PC-3 (cell line): ENCODE measurements around the gene DGUOK. TPM values are rescaled to one million over a fixed set of nuclear protein-coding genes. Genes with fewer than 3 reads are reported as not detected.

ENCODE experiments used
- ATAC-seq: fragments of 200-7000 bp; cut with Tn5 transposase; 2 replicates; pipeline ENCODE4 v1.9.1; 2020; ENCODE audit warnings: mild to moderate bottlenecking, moderate library complexity
- BruUV-seq: library from RNA; stranded (reverse); fragments of 400-500 nt; replicated peaks from 2 replicates; lab custom pipeline; 2021; lab: Mats Ljungman, UMichigan
- CTCF ChIA-PET: fragments of 300-600 bp; sonication (Branson Sonifier 250); formaldehyde crosslinking; loops from one replicate; lab custom pipeline; 2022; ENCODE audit warnings: antibody characterized with exemption; lab: Charles Lee
- POLR2A ChIA-PET: fragments of 300-600 bp; sonication (Branson Sonifier 250); formaldehyde crosslinking; loops from one replicate; lab custom pipeline; 2022; ENCODE audit warnings: antibody characterized with exemption; ENCODE audit not compliant: unreplicated experiment; lab: Charles Lee
- DNase-seq: peaks from one replicate; pipeline ENCODE4 v3.0.0-alpha.2; 2015
- H2AFZ ChIP-seq: fragments of 300-600 bp; sonication (generic); 2 replicates; pipeline ENCODE4 v1.6.0; 2016; ENCODE audit warnings: antibody characterized with exemption, low read length
- H3F3A ChIP-seq: fragments of 300-600 bp; sonication (generic); one replicate; pipeline ENCODE4 v1.6.0; 2017; ENCODE audit warnings: antibody characterized with exemption, low read length, control low read depth, mild to moderate bottlenecking; ENCODE audit not compliant: unreplicated experiment
- H3K27ac ChIP-seq: fragments of 300-600 bp; sonication (generic); 2 replicates; pipeline ENCODE4 v1.5.1; 2016; ENCODE audit warnings: mild to moderate bottlenecking, low read length
- H3K27me3 ChIP-seq: fragments of 300-600 bp; sonication (generic); 2 replicates; pipeline ENCODE4 v1.6.1; 2016; ENCODE audit warnings: low read length, mixed read lengths
- H3K36me3 ChIP-seq: fragments of 300-600 bp; sonication (generic); 2 replicates; pipeline ENCODE4 v1.6.1; 2016; ENCODE audit warnings: low read depth, mixed run types, low read length, mixed read lengths
- H3K4me1 ChIP-seq: fragments of 300-600 bp; sonication (generic); 2 replicates; pipeline ENCODE4 v1.5.1; 2016; ENCODE audit warnings: low read length; ENCODE audit not compliant: insufficient read depth
- H3K4me2 ChIP-seq: fragments of 300-600 bp; sonication (generic); 2 replicates; pipeline ENCODE4 v1.6.0; 2016; ENCODE audit warnings: low read length
- H3K4me3 ChIP-seq: fragments of 300-600 bp; sonication (generic); 2 replicates; pipeline ENCODE4 v1.5.1; 2016; ENCODE audit warnings: mild to moderate bottlenecking, low read length, mixed read lengths
- H3K79me2 ChIP-seq: fragments of 300-600 bp; sonication (generic); 2 replicates; pipeline ENCODE4 v1.6.1; 2017; ENCODE audit warnings: low read length, mixed read lengths
- H3K9ac ChIP-seq: fragments of 300-600 bp; sonication (generic); 2 replicates; pipeline ENCODE4 v1.6.0; 2016; ENCODE audit warnings: mild to moderate bottlenecking, low read length
- H3K9me2 ChIP-seq: fragments of 300-600 bp; sonication (generic); replicated peaks from 2 replicates; pipeline ENCODE4 v1.6.1; 2016; ENCODE audit warnings: mixed run types, low read length, mixed read lengths
- H3K9me3 ChIP-seq: fragments of 300-600 bp; sonication (generic); 2 replicates; pipeline ENCODE4 v1.6.1; 2016; ENCODE audit warnings: low read length, mixed read lengths
- H4K20me1 ChIP-seq: fragments of 300-600 bp; sonication (generic); 2 replicates; pipeline ENCODE4 v1.6.1; 2016; ENCODE audit warnings: low read length, mixed read lengths
- EZH2 ChIP-seq: fragments of 300-600 bp; sonication (generic); IDR thresholded peaks from one replicate; pipeline ENCODE4 v1.6.1; 2017; ENCODE audit warnings: antibody characterized with exemption, mild to moderate bottlenecking, low read length; ENCODE audit not compliant: unreplicated experiment
- EZH2phosphoT487 ChIP-seq: fragments of 300-600 bp; sonication (generic); IDR thresholded peaks from 2 replicates; pipeline ENCODE4 v1.6.1; 2018; ENCODE audit warnings: mild to moderate bottlenecking, antibody characterized with exemption, low read length, borderline replicate concordance
- intact Hi-C: fragments of 100-400 bp; cut with micrococcal nuclease; formaldehyde crosslinking; loops from 2 replicates; pipeline ENCODE4 v1.9.0; 2023
- total RNA-seq: library from RNA; depleted of rRNA; stranded (reverse); fragments of >200 nt; gene quantifications from 2 replicates; pipeline ENCODE4 v1.2.3, GENCODE V29; 2014
- TF ChIP-seq, protein P1 (sequence below): fragments of 300-600 bp; sonication (generic); conservative IDR thresholded peaks from 2 replicates; pipeline ENCODE4 v1.5.1; 2017; ENCODE audit warnings: antibody characterized with exemption, low read depth, mild to moderate bottlenecking, low read length

The DGUOK gene
- total RNA-seq, 1 experiment from 2014 or later = 61.3 TPM

DNA sequence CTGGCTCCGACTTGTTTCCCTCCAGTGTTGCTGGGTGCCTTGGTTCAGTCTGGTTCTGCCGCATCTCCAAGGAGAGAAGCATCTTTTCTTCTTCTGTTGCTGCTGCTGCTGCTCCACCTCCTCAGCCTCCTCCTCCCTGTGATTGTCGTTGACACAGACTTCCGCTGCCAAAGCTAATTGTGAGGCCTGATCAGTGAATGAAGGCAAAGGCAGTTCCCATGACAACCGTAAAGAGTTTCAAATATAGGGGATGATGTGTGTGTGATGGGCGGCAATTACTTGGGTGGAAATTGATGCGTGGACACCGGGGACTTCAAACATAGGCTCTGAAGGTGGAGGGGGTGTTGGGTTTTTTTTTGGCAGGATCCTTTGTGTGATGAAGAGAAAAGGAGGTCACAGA is 71.8 kb downstream of the DGUOK start:
- Histone ChIP-seq H3K4me3 (no peak overlapping the region), H3K27ac (no peak overlapping the region), H3K27me3 (no peaks in the 10 kb centered on the region), H3K36me3 (no peaks in the 10 kb centered on the region), H2AFZ (no peak overlapping the region), H4K20me1 (peaks cover 53% of the 10 kb centered on the region), H3F3A (no peaks in the 10 kb centered on the region), H3K9me2 (no peaks in the 10 kb centered on the region), H3K9me3 (no peaks in the 10 kb centered on the region), H3K79me2 (peaks cover 90% of the 10 kb centered on the region), H3K4me1 (peaks cover 35% of the 10 kb centered on the region), H3K4me2 (no peak overlapping the region), H3K9ac (no peak overlapping the region)
- no peak for ATAC-seq
- ChIA-PET CTCF (no interaction called here), POLR2A (no interaction called here)
- TF ChIP-seq EZH2 (no peak), EZH2phosphoT487 (no peak)
- TF ChIP-seq, protein P1, sequence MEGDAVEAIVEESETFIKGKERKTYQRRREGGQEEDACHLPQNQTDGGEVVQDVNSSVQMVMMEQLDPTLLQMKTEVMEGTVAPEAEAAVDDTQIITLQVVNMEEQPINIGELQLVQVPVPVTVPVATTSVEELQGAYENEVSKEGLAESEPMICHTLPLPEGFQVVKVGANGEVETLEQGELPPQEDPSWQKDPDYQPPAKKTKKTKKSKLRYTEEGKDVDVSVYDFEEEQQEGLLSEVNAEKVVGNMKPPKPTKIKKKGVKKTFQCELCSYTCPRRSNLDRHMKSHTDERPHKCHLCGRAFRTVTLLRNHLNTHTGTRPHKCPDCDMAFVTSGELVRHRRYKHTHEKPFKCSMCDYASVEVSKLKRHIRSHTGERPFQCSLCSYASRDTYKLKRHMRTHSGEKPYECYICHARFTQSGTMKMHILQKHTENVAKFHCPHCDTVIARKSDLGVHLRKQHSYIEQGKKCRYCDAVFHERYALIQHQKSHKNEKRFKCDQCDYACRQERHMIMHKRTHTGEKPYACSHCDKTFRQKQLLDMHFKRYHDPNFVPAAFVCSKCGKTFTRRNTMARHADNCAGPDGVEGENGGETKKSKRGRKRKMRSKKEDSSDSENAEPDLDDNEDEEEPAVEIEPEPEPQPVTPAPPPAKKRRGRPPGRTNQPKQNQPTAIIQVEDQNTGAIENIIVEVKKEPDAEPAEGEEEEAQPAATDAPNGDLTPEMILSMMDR = no peak
- no TSS peak for BruUV-seq
- no peak for DNase-seq
- intact Hi-C loops = no loop called here

DNA sequence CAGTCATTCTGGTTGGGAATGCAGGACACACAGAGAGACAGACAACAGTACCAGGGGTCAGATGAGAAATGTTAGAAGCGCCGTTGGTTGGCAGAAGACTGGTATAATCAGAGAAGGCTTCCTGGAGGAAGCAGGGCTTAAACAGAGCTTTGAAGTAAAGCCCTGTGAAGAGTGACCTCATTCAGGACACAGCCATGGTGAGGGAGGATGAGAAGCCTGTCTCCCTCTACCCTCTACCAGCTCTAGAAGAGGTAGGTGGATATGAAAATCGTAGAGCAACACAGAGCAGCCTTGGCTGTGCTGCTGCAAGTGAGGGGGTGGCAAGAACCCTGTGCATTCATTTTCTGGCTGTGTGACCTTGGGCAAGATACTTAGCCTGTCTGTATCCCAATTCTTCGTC is 72.3 kb downstream of the DGUOK start:
- ATAC-seq = no peak
- Histone ChIP-seq H3K79me2 (peaks cover 90% of the 10 kb centered on the region), H3K27me3 (no peaks in the 10 kb centered on the region)

DNA sequence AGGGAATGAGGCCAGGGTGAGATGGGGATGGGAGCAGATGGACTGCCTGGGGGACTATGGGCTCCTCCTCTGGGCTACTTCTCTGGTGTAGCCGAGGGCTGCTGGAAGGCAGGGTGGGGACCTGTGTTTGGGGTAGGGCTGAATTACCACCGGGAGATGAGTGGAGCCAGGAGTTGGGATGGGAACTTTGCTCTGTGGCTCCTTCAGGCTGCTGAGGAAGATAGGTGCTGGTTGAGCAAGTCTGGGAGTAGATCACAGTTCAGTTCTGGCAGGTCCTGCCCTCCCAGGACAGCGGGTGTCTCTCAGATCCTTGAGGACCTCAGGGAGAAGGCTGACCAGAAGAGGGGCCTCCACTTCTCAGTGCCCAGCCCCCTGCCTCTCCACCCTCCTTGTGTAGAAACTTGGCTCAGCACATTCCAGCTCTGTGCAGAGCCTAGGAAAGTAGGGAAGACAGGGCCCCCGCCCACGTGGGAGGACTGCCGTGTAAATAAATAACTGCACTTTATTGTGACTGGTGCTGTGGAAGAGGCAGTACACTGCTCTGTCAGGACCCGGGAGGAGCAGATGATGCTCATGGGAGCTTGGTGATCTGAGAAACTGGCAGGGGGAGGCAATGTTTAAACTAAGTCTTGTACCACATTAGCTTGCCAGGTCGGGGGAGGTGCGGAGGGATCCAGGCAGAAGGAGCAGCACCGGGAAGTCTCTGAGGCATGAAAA is 73.4 kb downstream of the DGUOK start:
- Histone ChIP-seq H3K9me2 (no peaks in the 10 kb centered on the region), H2AFZ (no peak overlapping the region), H3K27ac (no peak overlapping the region), H3K9me3 (no peaks in the 10 kb centered on the region), H3K4me2 (no peak overlapping the region), H3K27me3 (no peaks in the 10 kb centered on the region), H3K9ac (no peak overlapping the region), H3K4me3 (no peak overlapping the region), H3F3A (no peaks in the 10 kb centered on the region), H3K36me3 (no peaks in the 10 kb centered on the region), H4K20me1 (peaks cover 57% of the 10 kb centered on the region), H3K79me2 (peaks cover 90% of the 10 kb centered on the region), H3K4me1 (peaks cover 38% of the 10 kb centered on the region)
- intact Hi-C loops = no loop called here
- no TSS peak for BruUV-seq
- ChIA-PET POLR2A (no interaction called here), CTCF (no interaction called here)
- ATAC-seq (peak; percentile 23), DNase-seq (peak; percentile 26)
- TF ChIP-seq EZH2 (no peak), EZH2phosphoT487 (no peak)
- TF ChIP-seq, protein P1 = no peak

More for the DNA sequence above, 72.3 kb downstream of the DGUOK start:
- Histone ChIP-seq H3K4me3 (no peak overlapping the region), H3K9me2 (no peaks in the 10 kb centered on the region), H3K4me1 (peaks cover 35% of the 10 kb centered on the region), H3K4me2 (no peak overlapping the region), H3F3A (no peaks in the 10 kb centered on the region), H3K27ac (no peak overlapping the region), H4K20me1 (peaks cover 52% of the 10 kb centered on the region), H3K9ac (no peak overlapping the region), H3K9me3 (no peaks in the 10 kb centered on the region), H2AFZ (no peak overlapping the region), H3K36me3 (no peaks in the 10 kb centered on the region)
- ChIA-PET CTCF (no interaction called here), POLR2A (no interaction called here)
- intact Hi-C loops = no loop called here
- TF ChIP-seq EZH2 = no peak
- no peak for DNase-seq
- BruUV-seq = no TSS peak
